Ishikawa (cell line): ENCODE data around the gene ALDH3A2.

Source experiments
- CEBPB ChIP-seq: IDR thresholded peaks from 2 replicates; pipeline ENCODE4 v1.6.1; 2012
- CREB1 ChIP-seq: IDR thresholded peaks from 2 replicates; pipeline ENCODE4 v1.6.1; 2012; ENCODE audit warnings: low read depth
- EGR1 ChIP-seq: IDR thresholded peaks from 2 replicates; pipeline ENCODE4 v1.6.1; 2012
- EP300 ChIP-seq: IDR thresholded peaks from 2 replicates; pipeline ENCODE4 v1.6.1; 2012; ENCODE audit warnings: borderline replicate concordance
- FOXM1 ChIP-seq: IDR thresholded peaks from 2 replicates; pipeline ENCODE4 v1.6.1; 2012; ENCODE audit warnings: low read depth, borderline replicate concordance
- MAX ChIP-seq: IDR thresholded peaks from 2 replicates; pipeline ENCODE4 v1.6.1; 2012
- NFIC ChIP-seq: IDR thresholded peaks from 2 replicates; pipeline ENCODE4 v1.6.1; 2012
- RAD21 ChIP-seq: IDR thresholded peaks from 2 replicates; pipeline ENCODE4 v1.6.1; 2012; ENCODE audit warnings: low read depth
- REST ChIP-seq: IDR thresholded peaks from 2 replicates; pipeline ENCODE4 v1.6.1; 2012; ENCODE audit warnings: low read depth, mild to moderate bottlenecking
- TAF1 ChIP-seq: IDR thresholded peaks from 2 replicates; pipeline ENCODE4 v1.6.1; 2012; ENCODE audit warnings: low read depth, mild to moderate bottlenecking
- TCF12 ChIP-seq: IDR thresholded peaks from 2 replicates; pipeline ENCODE4 v1.6.1; 2012; ENCODE audit warnings: low read depth
- TEAD4 ChIP-seq: IDR thresholded peaks from 2 replicates; pipeline ENCODE4 v1.6.1; 2012
- USF1 ChIP-seq: IDR thresholded peaks from 2 replicates; pipeline ENCODE4 v1.6.1; 2012
- YY1 ChIP-seq: IDR thresholded peaks from 2 replicates; pipeline ENCODE4 v1.6.1; 2012; ENCODE audit warnings: low read depth
- ZBTB7A ChIP-seq: IDR thresholded peaks from 2 replicates; pipeline ENCODE4 v1.6.1; 2012; ENCODE audit warnings: low read depth

The ALDH3A2 gene

GRCh38 chr17:19672009-19672750, 23.6 kb downstream of the ALDH3A2 start:
- TF ChIP-seq CEBPB (peak; percentile 59), USF1 (no peak), NFIC (peak; percentile 45; the same call in 1 of the 2 replicates), CREB1 (no peak), YY1 (no peak), TEAD4 (no peak), TCF12 (0 out of 2 replicates have a peak, but pooled peaks have one; percentile 39), MAX (no peak), EP300 (0 out of 2 replicates have a peak, but pooled peaks have one; percentile 16), FOXM1 (no peak)

- TF ChIP-seq EGR1 (no peak), CEBPB (no peak), USF1 (no peak), YY1 (no peak)
Observed at GRCh38 chr17:19673623-19674022, 25.1 kb downstream of the ALDH3A2 start.

GRCh38 chr17:19676896-19677295, 28.3 kb downstream of the ALDH3A2 start:
- TF ChIP-seq NFIC, result no peak
- TF ChIP-seq FOXM1, result no peak
- no peak for TF ChIP-seq TEAD4
- no peak for TF ChIP-seq YY1
- TF ChIP-seq EGR1, result no peak
- no peak for TF ChIP-seq CEBPB
- TF ChIP-seq CREB1, result no peak
- no peak for TF ChIP-seq USF1

- TF ChIP-seq MAX (no peak), FOXM1 (no peak), TCF12 (no peak), REST (no peak), RAD21 (no peak), YY1 (no peak), ZBTB7A (no peak), TEAD4 (no peak), CREB1 (no peak), CEBPB (no peak), USF1 (no peak)
Observed at GRCh38 chr17:19677736-19678379, 29.3 kb downstream of the ALDH3A2 start.

- TF ChIP-seq FOXM1 (no peak), USF1 (no peak), NFIC (no peak), EGR1 (no peak), RAD21 (no peak), TAF1 (no peak), TCF12 (no peak), REST (no peak), MAX (no peak), EP300 (no peak), CEBPB (no peak), CREB1 (no peak), ZBTB7A (no peak), TEAD4 (no peak), YY1 (no peak)
Observed at GRCh38 chr17:19678581-19679453, 30.3 kb downstream of the ALDH3A2 start.
